SK-N-SH (cell line): ENCODE data around the gene SLC25A17.

Experiments used
- CHD2 ChIP-seq: fragments of 150-350 bp; IDR thresholded peaks from 2 replicates; pipeline ENCODE4 v1.6.1; 2018; ENCODE audit warnings: low read length; ENCODE audit not compliant: partially characterized antibody
- CTCF ChIP-seq: fragments of 200-600 bp; sonication (generic); IDR thresholded peaks from 2 replicates; pipeline ENCODE4 v1.6.1; 2017; ENCODE audit warnings: antibody characterized with exemption, mild to moderate bottlenecking, moderate library complexity
- GABPA ChIP-seq: IDR thresholded peaks from 2 replicates; pipeline ENCODE4 v1.4.0; 2012; ENCODE audit warnings: low read depth, mild to moderate bottlenecking
- GATA2 ChIP-seq: sonication (generic); formaldehyde crosslinking; IDR thresholded peaks from 2 replicates; pipeline ENCODE4 v1.5.0; 2020; ENCODE audit warnings: mild to moderate bottlenecking, missing genetic modification reagents
- POLR2AphosphoS5 ChIP-seq: IDR thresholded peaks from 2 replicates; pipeline ENCODE4 v1.6.1; 2012; ENCODE audit warnings: low read depth, low read length
- RAD21 ChIP-seq: IDR thresholded peaks from 2 replicates; pipeline ENCODE4 v1.6.1; 2012; ENCODE audit warnings: mild to moderate bottlenecking, low read length
- SIN3A ChIP-seq: IDR thresholded peaks from 2 replicates; pipeline ENCODE4 v1.6.1; 2012; ENCODE audit warnings: low read depth, mild to moderate bottlenecking, low read length, moderate library complexity, borderline replicate concordance
- USF2 ChIP-seq: fragments of 150-350 bp; IDR thresholded peaks from 2 replicates; pipeline ENCODE4 v1.6.1; 2017; ENCODE audit warnings: antibody characterized with exemption, low read length, low read depth, borderline replicate concordance

GRCh38 chr22:40857309-40857855 lies 38.2 kb upstream of the SLC25A17 start:
- no peak for TF ChIP-seq CTCF
- no peak for TF ChIP-seq GABPA
- TF ChIP-seq RAD21: no peak
- TF ChIP-seq CHD2: no peak
- TF ChIP-seq GATA2 (CRISPR knock-in tag): no peak
- TF ChIP-seq USF2: no peak
- no peak for TF ChIP-seq SIN3A
- TF ChIP-seq POLR2AphosphoS5: no peak
